GM19193 (cell line): ENCODE results near the gene FSTL4.

Experiments
- POLR2A ChIP-seq: IDR thresholded peaks from 4 replicates; pipeline ENCODE4 v1.6.1; 2011; ENCODE audit not compliant: insufficient read depth, insufficient read length; ENCODE audit errors: extremely low read depth

Gene FSTL4

DNA sequence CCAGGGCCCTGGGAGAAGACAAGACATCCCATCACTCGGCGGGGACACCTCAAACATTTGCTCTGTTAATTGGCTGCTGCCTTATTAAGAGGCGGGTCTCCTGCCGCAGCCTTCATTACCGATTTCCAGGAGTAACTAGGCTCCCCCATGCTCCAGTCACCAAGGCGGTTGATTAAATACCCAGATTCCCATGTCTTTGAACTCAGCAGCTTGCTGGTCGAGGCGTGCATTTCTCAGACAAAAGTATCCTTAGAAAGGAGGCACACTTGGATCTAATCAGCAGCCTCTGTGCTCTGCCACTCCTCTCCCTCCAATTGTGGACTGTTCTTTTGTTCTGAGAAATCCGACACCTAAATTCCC, 228.8 kb downstream of the FSTL4 start:
- TF ChIP-seq POLR2A: no peak

DNA sequence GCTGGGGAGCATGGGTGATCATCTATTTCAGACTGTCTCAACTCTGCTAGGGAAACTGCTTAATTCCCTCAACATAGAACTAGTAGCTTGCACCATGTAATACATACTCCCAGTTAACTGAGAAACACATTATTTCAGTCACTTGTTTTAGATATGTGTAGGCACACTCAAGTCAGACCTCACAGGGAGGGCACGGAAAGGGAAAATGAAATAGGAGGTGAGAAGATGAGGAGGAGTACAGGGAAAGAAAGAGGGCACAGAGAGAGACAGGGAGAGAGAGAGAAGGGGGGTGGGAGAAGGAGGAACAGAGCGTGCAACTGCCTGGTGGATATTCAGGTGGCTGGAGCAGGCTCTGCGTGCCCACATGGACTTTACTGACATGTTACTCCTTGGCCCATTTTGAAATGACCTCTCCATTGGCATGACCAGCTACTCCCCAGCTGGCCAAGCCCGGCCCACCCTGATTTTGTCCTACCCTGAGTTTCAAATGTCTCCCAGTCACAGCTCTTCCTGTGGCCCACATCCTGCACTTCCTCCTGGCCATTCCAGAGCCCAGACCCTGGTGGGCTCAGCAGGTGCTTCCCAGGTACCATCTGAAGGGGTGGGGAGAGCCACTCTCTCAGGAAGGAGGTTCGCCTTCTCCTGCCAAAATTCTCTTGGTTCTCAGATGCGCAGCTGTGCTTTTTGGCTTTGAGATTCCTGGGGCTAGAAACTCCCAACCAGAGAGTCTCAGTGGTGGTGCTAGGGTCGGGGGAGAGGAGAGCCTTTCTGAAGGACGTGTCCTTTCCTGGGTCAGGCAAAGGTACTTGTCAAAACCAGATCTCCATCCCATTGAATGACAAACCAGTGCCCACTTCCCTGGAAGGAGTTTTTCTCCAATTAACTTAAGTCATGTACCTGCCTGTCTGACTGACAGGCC, 229.4 kb downstream of the FSTL4 start:
- no peak for TF ChIP-seq POLR2A

DNA sequence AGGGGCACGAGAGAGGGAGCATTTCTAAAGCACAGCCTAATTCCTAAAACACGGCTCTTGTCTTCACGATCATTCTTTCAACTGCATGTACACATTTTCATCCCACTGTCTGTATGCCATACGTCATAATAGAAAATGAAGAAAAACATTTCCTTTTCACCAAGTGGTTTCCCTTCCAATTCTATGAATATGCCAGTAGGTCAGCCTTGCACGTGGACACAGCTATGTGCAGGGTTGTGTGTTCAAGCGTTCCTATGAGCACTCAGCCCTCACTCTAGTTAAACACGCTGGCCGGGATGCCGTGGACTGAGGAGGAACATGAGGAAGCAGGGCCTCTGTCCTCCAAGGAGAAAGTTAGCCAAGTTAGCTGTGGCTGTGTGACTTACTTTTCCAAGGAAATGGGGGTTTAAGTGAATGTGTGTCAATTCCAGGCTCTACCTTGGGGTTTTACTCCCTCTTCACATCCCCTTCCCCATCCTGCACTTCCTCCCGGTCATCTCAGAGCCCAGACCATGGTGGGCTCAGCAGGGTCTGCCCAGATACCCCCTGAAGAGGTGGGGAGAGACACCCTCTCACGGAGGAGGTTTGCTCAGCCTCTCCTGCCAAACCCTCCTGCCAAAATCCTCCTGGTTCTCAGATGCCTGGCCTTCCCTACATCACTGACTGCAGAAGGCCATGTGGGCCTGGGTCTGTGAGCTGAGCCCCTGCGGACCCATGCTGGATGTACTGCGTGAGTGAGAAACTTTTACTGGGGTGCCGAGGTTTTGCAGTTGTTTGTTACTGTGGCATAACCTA, 230.6 kb downstream of the FSTL4 start:
- TF ChIP-seq POLR2A: no peak

DNA sequence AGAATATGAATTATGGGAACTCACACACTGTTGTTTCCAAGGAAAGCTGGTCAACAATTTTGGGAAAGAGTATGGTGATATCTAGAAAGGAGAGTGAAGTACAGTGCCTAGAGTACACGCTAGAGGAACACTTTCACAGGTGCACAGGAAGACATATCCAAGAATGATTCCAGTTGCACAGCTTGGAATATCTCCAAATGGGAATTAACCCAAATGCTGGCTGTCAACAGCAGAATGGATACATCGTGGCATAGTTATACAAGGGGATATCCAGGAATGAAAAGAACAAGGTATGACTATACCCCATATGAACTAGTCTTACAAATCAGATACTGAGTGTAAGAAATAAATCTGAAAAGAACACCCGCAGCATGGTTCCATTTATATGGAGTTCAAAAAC, 231.3 kb downstream of the FSTL4 start:
- TF ChIP-seq POLR2A: no peak

DNA sequence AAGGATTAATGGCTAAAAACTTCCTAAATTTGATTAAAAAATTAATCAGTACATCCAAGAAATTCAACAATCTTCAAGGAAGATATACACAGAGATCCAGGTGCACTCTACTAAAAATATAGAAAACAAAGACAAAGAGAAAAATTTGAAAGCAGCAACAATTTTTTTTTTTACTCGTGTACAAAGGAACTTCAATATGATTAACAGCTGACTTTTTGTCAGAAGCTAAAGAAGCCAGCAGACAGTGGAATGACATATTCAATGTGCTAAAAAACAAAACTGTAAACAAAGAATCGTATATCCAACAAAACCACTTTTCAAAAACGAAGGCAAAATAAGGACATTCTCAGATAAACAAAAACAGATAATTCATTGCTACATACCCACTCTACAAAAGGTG, 234.6 kb downstream of the FSTL4 start:
- no peak for TF ChIP-seq POLR2A

DNA sequence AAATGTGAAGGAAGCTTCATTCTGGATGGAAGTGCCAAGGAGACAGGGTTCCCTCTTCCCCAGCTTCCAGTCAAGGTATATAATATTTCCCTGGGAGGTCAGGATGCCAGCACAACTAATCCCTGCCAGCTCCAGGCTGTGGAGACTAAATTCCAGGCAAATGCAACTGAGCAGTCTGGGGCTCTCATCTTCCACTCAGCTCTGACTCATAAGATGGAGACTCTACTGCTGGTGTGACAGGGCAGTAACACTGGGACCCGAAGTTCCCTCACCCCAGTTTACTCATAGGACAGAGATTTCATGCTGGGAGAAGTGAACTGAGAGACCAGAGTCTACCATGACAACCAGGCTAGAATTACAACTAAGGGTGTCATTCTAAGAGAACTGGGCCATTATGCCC, 235.4 kb downstream of the FSTL4 start:
- no peak for TF ChIP-seq POLR2A

DNA sequence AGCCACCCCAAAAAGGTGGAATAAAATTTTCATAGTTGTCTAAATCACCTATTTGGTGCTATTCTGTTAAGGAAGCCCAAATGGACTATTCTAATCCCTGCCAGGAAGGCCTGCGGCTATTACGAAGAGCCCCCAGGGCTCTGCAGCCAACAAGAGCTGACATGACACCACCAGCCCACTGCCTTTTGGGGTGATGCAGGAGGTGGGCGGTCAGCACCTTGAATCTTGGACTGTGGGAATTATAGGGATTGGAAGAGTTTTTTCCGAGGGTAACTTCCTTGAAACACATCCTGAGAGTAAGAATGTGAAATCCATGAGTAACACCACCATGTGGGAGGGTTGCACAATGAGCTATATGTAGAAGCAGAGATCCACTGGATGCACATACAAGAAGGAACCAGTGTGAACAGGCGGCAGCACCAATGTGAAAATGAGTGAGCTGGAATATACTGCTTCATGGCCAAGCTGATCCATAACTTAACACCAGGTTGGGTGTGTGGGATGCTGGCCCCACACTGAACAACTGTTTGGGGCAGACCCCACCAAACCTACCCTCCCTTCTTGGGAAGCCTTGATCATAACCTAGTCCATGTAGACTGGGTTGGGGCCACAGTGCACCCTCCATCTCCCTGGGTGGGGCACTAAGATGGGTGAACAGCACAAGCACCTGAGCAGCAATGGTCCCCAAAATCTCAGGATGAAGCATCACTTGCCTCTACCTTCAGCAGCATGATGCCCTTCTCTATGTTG, 239.0 kb downstream of the FSTL4 start:
- no peak for TF ChIP-seq POLR2A

DNA sequence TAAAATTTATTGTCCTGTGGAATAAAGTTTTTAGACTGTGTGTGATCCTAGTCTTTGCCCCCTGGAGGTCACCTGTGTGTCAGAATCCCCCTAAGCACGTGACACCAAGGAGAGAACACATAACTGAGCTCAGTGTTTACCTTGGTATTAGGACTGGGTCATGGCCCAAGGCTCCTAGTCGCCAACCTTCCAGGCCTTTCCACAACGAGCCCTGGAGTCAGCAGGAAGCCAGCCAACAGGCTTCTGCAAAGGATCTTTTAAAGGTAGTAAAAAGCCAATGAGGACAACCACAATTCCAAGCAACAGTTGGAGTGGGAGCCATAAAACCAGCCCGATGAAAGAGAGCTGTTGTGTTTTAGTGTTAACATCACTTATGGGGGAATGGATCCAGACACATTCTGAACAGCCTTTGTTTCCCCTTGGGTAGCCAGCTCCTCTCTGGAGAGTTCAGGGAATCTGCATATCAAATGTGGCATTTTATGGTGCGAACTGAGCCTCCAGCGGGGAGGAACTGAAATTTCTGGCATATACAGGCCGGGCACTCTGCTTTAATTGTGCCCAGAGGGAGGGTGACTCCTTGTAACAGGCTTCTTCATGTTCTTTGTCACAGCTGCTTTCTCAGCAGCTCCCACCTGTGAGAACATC, 239.9 kb downstream of the FSTL4 start:
- no peak for TF ChIP-seq POLR2A

DNA sequence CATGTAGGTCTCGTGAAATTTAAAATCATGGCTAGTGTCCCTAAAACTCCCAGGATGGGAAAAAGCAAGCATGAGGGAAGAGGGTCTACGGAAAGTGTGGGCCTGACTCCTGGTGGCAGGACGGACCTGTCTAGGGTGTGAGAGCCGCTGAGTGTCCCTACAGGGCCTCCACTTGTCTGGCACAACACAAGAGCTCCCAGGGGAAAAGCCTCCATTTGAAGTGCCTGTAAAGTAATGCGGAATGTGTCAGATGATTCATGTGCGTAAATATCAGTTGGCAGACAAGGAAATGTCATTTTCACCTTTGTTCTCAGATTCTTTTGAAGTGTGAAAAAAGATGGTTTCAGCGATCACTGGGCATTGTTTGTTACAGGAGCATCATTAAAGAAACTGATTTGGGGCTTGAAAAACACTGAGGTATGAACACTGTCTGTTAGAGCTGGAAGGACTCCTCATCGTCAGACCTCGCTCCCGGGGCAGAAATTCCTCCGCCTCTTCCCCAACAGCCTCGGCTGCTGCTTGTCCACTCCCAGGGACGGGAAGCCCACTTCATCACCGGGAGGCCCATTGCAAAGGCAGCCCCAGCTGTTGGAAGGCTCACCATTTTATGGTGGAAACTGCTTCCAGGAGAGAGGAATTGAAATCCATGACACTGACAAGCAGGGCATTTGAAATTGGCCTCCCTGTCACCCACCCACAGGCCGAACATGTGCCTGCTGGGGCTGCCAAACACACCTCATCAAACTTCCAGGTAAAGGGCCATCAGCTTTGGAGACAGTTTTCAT, 240.8 kb downstream of the FSTL4 start:
- TF ChIP-seq POLR2A: no peak

DNA sequence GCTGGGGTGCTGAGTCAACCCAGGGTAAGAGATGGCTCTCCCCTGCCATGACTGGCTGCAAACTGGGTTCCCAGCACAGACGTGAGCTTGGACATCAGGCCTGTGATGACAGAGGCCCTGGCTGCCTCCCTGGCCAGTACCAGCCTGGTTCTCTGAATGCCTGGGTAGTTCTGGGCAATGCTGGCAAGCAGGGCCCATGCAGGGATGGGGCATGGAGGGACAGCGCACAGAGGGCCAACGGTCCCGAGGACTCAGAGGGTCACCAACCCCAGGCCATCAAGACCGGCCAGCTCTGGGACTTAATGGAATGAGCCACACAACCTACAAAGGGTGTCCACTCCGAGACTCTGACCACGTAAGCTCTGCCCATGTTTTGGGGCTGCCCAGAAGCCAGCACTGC, 241.4 kb downstream of the FSTL4 start:
- TF ChIP-seq POLR2A: no peak

DNA sequence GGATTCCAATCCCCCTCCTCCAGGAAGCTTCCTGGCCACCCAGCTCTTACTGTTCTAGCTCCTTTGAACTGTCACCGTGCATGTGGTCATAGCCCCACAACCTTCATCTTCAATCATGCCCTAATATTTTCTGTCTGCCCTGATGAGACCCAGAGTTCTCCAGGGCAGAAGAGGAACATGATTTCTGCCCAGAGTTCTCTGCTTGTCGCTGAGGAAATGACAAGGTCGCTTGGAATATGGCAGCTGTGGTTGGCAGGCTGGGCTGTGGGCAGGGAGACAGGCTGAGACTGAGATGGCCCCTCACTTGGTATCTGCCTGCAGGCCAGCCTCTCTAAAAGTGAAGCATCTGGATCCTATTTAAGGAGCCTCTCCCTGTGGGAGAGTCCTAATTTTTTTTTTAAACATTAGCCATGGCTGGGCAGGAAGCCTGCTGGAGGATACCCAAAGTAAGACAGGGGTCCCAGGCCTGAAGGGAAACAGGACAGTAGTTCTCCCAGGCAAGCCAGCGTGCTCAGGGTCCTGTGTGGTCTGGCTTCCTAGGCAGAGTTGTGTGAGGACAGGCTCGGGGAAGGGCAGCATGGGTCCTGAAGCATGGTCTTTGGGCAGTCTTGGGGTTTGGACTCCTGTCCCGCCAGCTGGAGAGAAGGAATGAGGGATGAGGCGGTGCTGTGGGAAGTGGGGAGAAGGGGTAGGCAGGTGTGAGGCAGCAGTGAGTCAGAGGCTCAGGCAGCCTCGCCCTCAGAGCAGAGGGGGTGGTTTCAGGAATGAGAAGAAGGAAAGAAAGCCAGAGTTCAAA, 242.1 kb downstream of the FSTL4 start:
- TF ChIP-seq POLR2A: no peak

DNA sequence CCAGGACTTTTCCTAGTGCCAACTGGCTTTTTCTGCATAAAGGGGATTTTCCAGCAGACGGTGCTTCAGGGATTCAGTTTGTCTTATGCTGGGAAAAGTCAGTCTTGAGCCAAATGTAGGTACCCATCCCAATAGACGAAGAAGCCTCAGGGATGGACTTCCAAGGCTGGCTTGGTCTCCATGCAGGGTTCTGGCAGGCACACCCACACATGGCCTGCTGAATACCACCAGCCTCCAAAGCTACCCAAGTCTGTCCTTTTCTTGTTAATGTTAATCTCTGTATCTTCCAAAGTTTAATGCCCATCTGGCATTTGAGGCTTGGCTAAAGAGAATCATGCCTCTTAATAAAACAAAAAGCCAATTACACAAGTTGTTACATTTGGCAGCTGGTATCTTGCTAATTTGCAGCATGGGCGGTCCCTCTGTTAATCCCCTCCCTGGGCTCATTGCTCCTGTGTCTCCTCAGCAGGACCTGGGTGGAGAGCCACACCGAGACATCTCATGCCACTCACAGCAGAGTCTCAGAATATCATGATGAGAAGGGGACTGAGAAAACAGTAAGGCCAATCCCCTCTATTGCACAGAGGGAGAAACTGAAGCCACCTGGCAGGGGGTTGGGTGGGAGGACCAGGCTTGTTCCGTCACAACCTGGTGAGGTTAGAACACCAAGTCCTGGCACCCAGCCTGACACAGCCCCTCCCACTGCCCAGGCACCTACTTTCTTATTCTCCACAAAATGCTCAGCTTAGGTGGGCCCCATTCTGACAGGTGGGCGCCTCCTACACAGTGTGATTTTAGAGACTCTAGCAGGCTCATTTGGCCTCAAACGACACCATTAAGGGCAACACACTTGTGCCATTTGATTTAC, 243.2 kb downstream of the FSTL4 start:
- TF ChIP-seq POLR2A: no peak
